Ovary (tissue), 9 donors: ENCODE measurements around the gene STK10. TPM values are rescaled to one million over a fixed set of nuclear protein-coding genes. Genes with fewer than 3 reads are reported as not detected.

ENCODE experiments used
- DNase-seq, 5 donors: peaks; one replicate each; pipeline ENCODE4 v3.0.0-alpha.2; 2019 to 2020
- H3K27ac ChIP-seq, 2 donors: fragments of 200-600 bp; one replicate each; pipeline versions ENCODE4 v1.5.1 to v1.8.0; 2019 to 2022
- H3K27me3 ChIP-seq: fragments of 200-600 bp; one replicate; pipeline ENCODE4 v1.8.0; 2022
- H3K36me3 ChIP-seq: fragments of 200-600 bp; sonication (generic); one replicate; pipeline ENCODE4 v1.5.1; 2019
- H3K4me1 ChIP-seq: one replicate; pipeline ENCODE4 v1.8.1; 2013; ENCODE audit warnings: mild to moderate bottlenecking, moderate library complexity; ENCODE audit not compliant: insufficient read depth
- H3K4me3 ChIP-seq: fragments of 200-600 bp; sonication (generic); one replicate; pipeline ENCODE4 v1.5.1; 2017
- H3K9me3 ChIP-seq, 2 donors: fragments of 200-600 bp in 1 of 2; sonication (generic) in 1 of 2; one replicate each; pipeline versions ENCODE4 v1.5.1 to v1.8.1; 2013 to 2019; ENCODE audit warnings: mild to moderate bottlenecking in 1 of 2, moderate library complexity in 1 of 2
- EP300 ChIP-seq: sonication (generic); formaldehyde crosslinking; IDR thresholded peaks from one replicate; pipeline ENCODE4 v1.6.1; 2017; ENCODE audit warnings: antibody characterized with exemption
- POLR2A ChIP-seq: fragments of 450-650 bp; IDR thresholded peaks from one replicate; pipeline ENCODE4 v1.6.1; 2017; ENCODE audit warnings: antibody characterized with exemption, mild to moderate bottlenecking, moderate library complexity
- WGBS, 3 donors: extraction: QIAGEN DNeasy Blood & Tissue Kit in 1 of 3; methylation state at CpG; one replicate each; pipeline versions ENCODE4 v1.1.5 to v1.1.7; 2013 to 2017; 5-methylcytosine and 5-hydroxymethylcytosine counted together
- intact Hi-C, 4 donors: fragments of 100-400 bp; cut with DNase I; formaldehyde crosslinking; loops; one replicate each; pipeline versions ENCODE4 v1.11.0 to v1.15.1; 2022 to 2023
- polyA plus RNA-seq, 2 donors: library from polyadenylated mRNA; stranded (reverse); fragments of 200-250 nt in 1 of 2; fragments of 350-450 nt in 1 of 2; fragmentation: Illumina TruSeq in 1 of 2; extraction: RNeasy Lipid Tissue Mini Kit (QIAGEN cat#74804) in 1 of 2; gene quantifications; one replicate each; pipeline ENCODE4 v1.2.3, GENCODE V29; 2013 to 2014
- total RNA-seq, 7 donors: library from RNA; depleted of rRNA in 2 of 7; stranded (reverse); fragments of >200 nt in 2 of 7; fragmentation: NEBNext Ultra II Directional in 3 of 7; extraction: Animal tissue kit (Norgen Biotek cat#: 25700) in 3 of 7; gene quantifications; one replicate each; pipeline versions ENCODE4 v1.1.0 to v1.2.4, GENCODE V29; 2016 to 2023
- TF ChIP-seq, protein P1 (sequence below), 3 donors: fragments of 450-650 bp in 2 of 3; fragments of 200-600 bp in 1 of 3; IDR thresholded peaks; one replicate each; pipeline versions ENCODE4 v1.5.1 to v1.8.0; 2016 to 2022; ENCODE audit warnings: antibody characterized with exemption in 3 of 3, mild to moderate bottlenecking in 1 of 3
- donor health status: DM: no; HTN: no; CAD: no; lungs with moderate emphysema.
- donor health status: DM: no; HTN: no; CAD: no.
- donor health status: Bipolar disorder and iron deficiency.
- donor health status: DM: yes; HTN: yes; CAD: no.
- donor health status: DM: no; HTN: no; CAD: no.
- donor health status: DM: yes; HTN: yes; CAD: no.

STK10 gene
- total and polyA plus RNA-seq, 9 donors = 5.4 to 15.5 (median 10.0) TPM

- no peak for DNase-seq
- Histone ChIP-seq H3K4me1 (no peaks in the 10 kb centered on the region), H3K9me3 (no peaks in the 10 kb centered on the region), H3K27ac (no peak overlapping the region), H3K36me3 (no peaks in the 10 kb centered on the region), H3K27me3 (no peaks in the 10 kb centered on the region), H3K4me3 (no peak overlapping the region)
- WGBS, 3 donors = 86 to 93% (median 90%) methylated on average over 5 of the region's 5 CpGs
- TF ChIP-seq, protein P1, sequence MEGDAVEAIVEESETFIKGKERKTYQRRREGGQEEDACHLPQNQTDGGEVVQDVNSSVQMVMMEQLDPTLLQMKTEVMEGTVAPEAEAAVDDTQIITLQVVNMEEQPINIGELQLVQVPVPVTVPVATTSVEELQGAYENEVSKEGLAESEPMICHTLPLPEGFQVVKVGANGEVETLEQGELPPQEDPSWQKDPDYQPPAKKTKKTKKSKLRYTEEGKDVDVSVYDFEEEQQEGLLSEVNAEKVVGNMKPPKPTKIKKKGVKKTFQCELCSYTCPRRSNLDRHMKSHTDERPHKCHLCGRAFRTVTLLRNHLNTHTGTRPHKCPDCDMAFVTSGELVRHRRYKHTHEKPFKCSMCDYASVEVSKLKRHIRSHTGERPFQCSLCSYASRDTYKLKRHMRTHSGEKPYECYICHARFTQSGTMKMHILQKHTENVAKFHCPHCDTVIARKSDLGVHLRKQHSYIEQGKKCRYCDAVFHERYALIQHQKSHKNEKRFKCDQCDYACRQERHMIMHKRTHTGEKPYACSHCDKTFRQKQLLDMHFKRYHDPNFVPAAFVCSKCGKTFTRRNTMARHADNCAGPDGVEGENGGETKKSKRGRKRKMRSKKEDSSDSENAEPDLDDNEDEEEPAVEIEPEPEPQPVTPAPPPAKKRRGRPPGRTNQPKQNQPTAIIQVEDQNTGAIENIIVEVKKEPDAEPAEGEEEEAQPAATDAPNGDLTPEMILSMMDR (IDR thresholded peaks at IDR 0.05) = no peak
- no peak for TF ChIP-seq EP300
- no peak for TF ChIP-seq POLR2A
- intact Hi-C loops = no loop called here
Measured at GRCh38 chr5:172141949-172142319, 46.1 kb downstream of the STK10 start.

DNA sequence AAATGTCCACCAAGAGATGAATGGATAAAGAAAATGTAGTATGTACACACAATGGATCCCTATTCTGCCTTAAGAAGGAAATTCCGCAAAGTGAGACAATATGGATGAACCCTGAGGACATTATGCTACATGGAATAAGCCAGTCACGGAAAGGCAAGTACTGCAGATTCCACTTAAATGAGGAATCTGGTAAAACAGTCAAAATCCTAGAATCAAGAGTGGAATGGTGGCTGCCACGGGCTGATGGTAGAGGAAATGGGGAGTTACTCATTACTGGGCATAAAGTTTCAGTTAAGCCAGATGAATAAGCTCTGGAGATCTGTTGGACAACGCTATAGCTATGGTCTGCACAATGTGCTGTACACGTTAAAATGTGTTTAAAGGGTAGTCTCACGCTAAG, 47.2 kb downstream of the STK10 start:
- H3K4me1 ChIP-seq = no peaks in the 10 kb centered on the region
- no peaks in the 10 kb centered on the region for H3K9me3 ChIP-seq
- DNase-seq = no peak
- 87 to 91% (median 89%) methylated on average over 6 of the region's 6 CpGs for WGBS, 3 donors
- H3K4me3 ChIP-seq = no peak overlapping the region
- H3K27ac ChIP-seq = no peak overlapping the region
- no peaks in the 10 kb centered on the region for H3K27me3 ChIP-seq
- intact Hi-C loops = no loop called here
- TF ChIP-seq POLR2A (no peak), EP300 (no peak)
- TF ChIP-seq, protein P1 (IDR thresholded peaks at IDR 0.05) = no peak
- no peaks in the 10 kb centered on the region for H3K36me3 ChIP-seq

GRCh38 chr5:172140120-172140519, 47.9 kb downstream of the STK10 start:
- no peak overlapping the region for H3K27ac ChIP-seq
- no peak for DNase-seq
- no peaks in the 10 kb centered on the region for H3K36me3 ChIP-seq
- 92 to 94% (median 92%) methylated on average over 9 of the region's 9 CpGs for WGBS, 3 donors
- TF ChIP-seq EP300 (no peak), POLR2A (no peak)
- TF ChIP-seq, protein P1 (IDR thresholded peaks at IDR 0.05) = no peak
- no peaks in the 10 kb centered on the region for H3K4me1 ChIP-seq
- no peaks in the 10 kb centered on the region for H3K27me3 ChIP-seq
- H3K9me3 ChIP-seq = no peaks in the 10 kb centered on the region
- H3K4me3 ChIP-seq = no peak overlapping the region
- intact Hi-C loops = no loop called here

GRCh38 chr5:172137046-172137445, 51.0 kb downstream of the STK10 start:
- H3K4me1 ChIP-seq = no peaks in the 10 kb centered on the region
- H3K9me3 ChIP-seq = no peaks in the 10 kb centered on the region
- no peak overlapping the region for H3K4me3 ChIP-seq
- H3K27me3 ChIP-seq = no peaks in the 10 kb centered on the region
- H3K27ac ChIP-seq = no peak overlapping the region
- 89 to 94% (median 90%) methylated on average over 3 of the region's 3 CpGs for WGBS, 3 donors
- DNase-seq = no peak
- TF ChIP-seq, protein P1 (IDR thresholded peaks at IDR 0.05) = no peak
- TF ChIP-seq EP300 = no peak
- no peak for TF ChIP-seq POLR2A
- intact Hi-C loops = no loop called here
- no peaks in the 10 kb centered on the region for H3K36me3 ChIP-seq
